Activated naive CD8-positive, alpha-beta T cell treated with anti-CD3 and anti-CD28 coated beads, Interleukin-2, amount 10 ng/mL, durations not matched to agents 7 days and 5 days (primary cell): ENCODE measurements around the gene RASAL2. TPM values are rescaled to one million over a fixed set of nuclear protein-coding genes. Genes with fewer than 3 reads are reported as not detected.
"Not testable (repeated sequence)": the region's sequence is repeated elsewhere in the genome, so short reads cannot be mapped to it uniquely, and the experiment has no call there.

Experiments used
- ATAC-seq: fragments of 150-1000 bp; cut with Tn5 transposase; one replicate; pipeline ENCODE4 v1.10.0; 2021; ENCODE audit warnings: low read depth, moderate library complexity
- POLR2A ChIA-PET: fragments of 350-600 bp; sonication (Branson Sonifier 250); formaldehyde crosslinking; loops from one replicate; lab custom pipeline; 2021; ENCODE audit warnings: antibody characterized with exemption; lab: Charles Lee
- DNase-seq: peaks from one replicate; pipeline ENCODE4 v3.0.0; 2021
- H3K27ac Mint-ChIP-seq: one replicate; pipeline ENCODE4 v1.8.0; 2022; ENCODE audit warnings: mild to moderate bottlenecking, mixed read lengths
- H3K27me3 Mint-ChIP-seq: one replicate; pipeline ENCODE4 v1.8.0; 2022; ENCODE audit warnings: mild to moderate bottlenecking, moderate library complexity, mixed read lengths
- H3K36me3 Mint-ChIP-seq: one replicate; pipeline ENCODE4 v1.8.0; 2021; ENCODE audit warnings: mild to moderate bottlenecking, mixed read lengths
- H3K4me1 Mint-ChIP-seq: one replicate; pipeline ENCODE4 v1.8.0; 2021; ENCODE audit warnings: mixed read lengths
- H3K4me3 Mint-ChIP-seq: one replicate; pipeline ENCODE4 v1.8.0; 2022; ENCODE audit warnings: mild to moderate bottlenecking, moderate library complexity, mixed read lengths
- H3K9me3 Mint-ChIP-seq: one replicate; pipeline ENCODE4 v1.8.0; 2021; ENCODE audit warnings: mixed read lengths
- total RNA-seq, 2 experiments: library from RNA; stranded (reverse); gene quantifications; one replicate each; pipeline ENCODE4 v1.2.3, GENCODE V29; 2021

Gene RASAL2
- total RNA-seq, 2 experiments from 2014 or later: 0.06 to 0.11 TPM

GRCh38 chr1:178253581-178253980, 159.7 kb downstream of the RASAL2 start:
- H3K36me3 Mint-ChIP-seq, H3K9me3 Mint-ChIP-seq, H3K27me3 Mint-ChIP-seq, H3K4me1 Mint-ChIP-seq, ATAC-seq, H3K27ac Mint-ChIP-seq, POLR2A ChIA-PET, DNase-seq, H3K4me3 Mint-ChIP-seq: not testable (repeated sequence)

GRCh38 chr1:178254433-178254832, 160.5 kb downstream of the RASAL2 start:
- H3K4me1 Mint-ChIP-seq: no peaks in the 10 kb centered on the region
- no peak overlapping the region for H3K27ac Mint-ChIP-seq
- no peaks in the 10 kb centered on the region for H3K36me3 Mint-ChIP-seq
- peaks cover 3% of the 10 kb centered on the region for H3K9me3 Mint-ChIP-seq
- DNase-seq: no peak
- H3K4me3 Mint-ChIP-seq: no peak overlapping the region
- POLR2A ChIA-PET: no interaction called here
- ATAC-seq: no peak
- H3K27me3 Mint-ChIP-seq: no peaks in the 10 kb centered on the region

- ATAC-seq (no peak), DNase-seq (no peak)
- H3K4me3 Mint-ChIP-seq: no peak overlapping the region
- H3K27me3 Mint-ChIP-seq: no peaks in the 10 kb centered on the region
- no peaks in the 10 kb centered on the region for H3K36me3 Mint-ChIP-seq
- no peaks in the 10 kb centered on the region for H3K4me1 Mint-ChIP-seq
- POLR2A ChIA-PET: no interaction called here
- H3K9me3 Mint-ChIP-seq: peaks cover 3% of the 10 kb centered on the region
- no peak overlapping the region for H3K27ac Mint-ChIP-seq
These were observed 164.6 kb downstream of the RASAL2 start for GRCh38 chr1:178258536-178258935.

- POLR2A ChIA-PET: no interaction called here
- Mint-ChIP-seq H3K4me3 (no peak overlapping the region), H3K4me1 (no peaks in the 10 kb centered on the region), H3K27ac (no peak overlapping the region), H3K36me3 (no peaks in the 10 kb centered on the region), H3K9me3 (peaks cover 1% of the 10 kb centered on the region), H3K27me3 (no peaks in the 10 kb centered on the region)
- ATAC-seq: no peak
- DNase-seq: no peak
These were observed 168.2 kb downstream of the RASAL2 start for GRCh38 chr1:178262120-178262500.

GRCh38 chr1:178263341-178263740, 169.4 kb downstream of the RASAL2 start:
- Mint-ChIP-seq H3K27me3 (no peaks in the 10 kb centered on the region), H3K36me3 (no peaks in the 10 kb centered on the region), H3K9me3 (peaks cover 1% of the 10 kb centered on the region), H3K4me3 (no peak overlapping the region), H3K27ac (no peak overlapping the region), H3K4me1 (no peaks in the 10 kb centered on the region)
- DNase-seq (no peak), ATAC-seq (no peak)
- POLR2A ChIA-PET: no interaction called here

GRCh38 chr1:178266113-178266512, 172.2 kb downstream of the RASAL2 start:
- no peak for ATAC-seq
- DNase-seq: no peak
- Mint-ChIP-seq H3K9me3 (peaks cover 1% of the 10 kb centered on the region), H3K27ac (no peak overlapping the region), H3K36me3 (no peaks in the 10 kb centered on the region), H3K27me3 (no peaks in the 10 kb centered on the region), H3K4me1 (no peaks in the 10 kb centered on the region), H3K4me3 (no peak overlapping the region)
- POLR2A ChIA-PET: no interaction called here

- no peaks in the 10 kb centered on the region for H3K27me3 Mint-ChIP-seq
- no peak overlapping the region for H3K27ac Mint-ChIP-seq
- DNase-seq (no peak), ATAC-seq (no peak)
- no peak overlapping the region for H3K4me3 Mint-ChIP-seq
- peaks cover 1% of the 10 kb centered on the region for H3K9me3 Mint-ChIP-seq
- no peaks in the 10 kb centered on the region for H3K36me3 Mint-ChIP-seq
- POLR2A ChIA-PET: no interaction called here
- H3K4me1 Mint-ChIP-seq: no peaks in the 10 kb centered on the region
These were observed 172.7 kb downstream of the RASAL2 start for GRCh38 chr1:178266619-178267066.

- H3K4me3 Mint-ChIP-seq: no peak overlapping the region
- H3K9me3 Mint-ChIP-seq: peaks cover 1% of the 10 kb centered on the region
- no peaks in the 10 kb centered on the region for H3K27me3 Mint-ChIP-seq
- H3K36me3 Mint-ChIP-seq: no peaks in the 10 kb centered on the region
- ATAC-seq: no peak
- POLR2A ChIA-PET: no interaction called here
- no peak overlapping the region for H3K27ac Mint-ChIP-seq
- H3K4me1 Mint-ChIP-seq: no peaks in the 10 kb centered on the region
- DNase-seq: no peak
These were observed 173.8 kb downstream of the RASAL2 start for GRCh38 chr1:178267646-178268094.

- H3K9me3 Mint-ChIP-seq: peaks cover 1% of the 10 kb centered on the region
- DNase-seq: no peak
- POLR2A ChIA-PET: no interaction called here
- no peak overlapping the region for H3K4me3 Mint-ChIP-seq
- no peaks in the 10 kb centered on the region for H3K27me3 Mint-ChIP-seq
- ATAC-seq: no peak
- H3K4me1 Mint-ChIP-seq: no peaks in the 10 kb centered on the region
- no peak overlapping the region for H3K27ac Mint-ChIP-seq
- no peaks in the 10 kb centered on the region for H3K36me3 Mint-ChIP-seq
These were observed 177.6 kb downstream of the RASAL2 start for GRCh38 chr1:178271471-178271870.

GRCh38 chr1:178273707-178274410, 180.0 kb downstream of the RASAL2 start:
- peaks cover under 1% of the 10 kb centered on the region for H3K9me3 Mint-ChIP-seq
- no peaks in the 10 kb centered on the region for H3K36me3 Mint-ChIP-seq
- H3K27me3 Mint-ChIP-seq: no peaks in the 10 kb centered on the region
- ATAC-seq (no peak), DNase-seq (no peak)
- H3K4me1 Mint-ChIP-seq: no peaks in the 10 kb centered on the region
- H3K27ac Mint-ChIP-seq: no peak overlapping the region
- no peak overlapping the region for H3K4me3 Mint-ChIP-seq
- POLR2A ChIA-PET: no interaction called here

- Mint-ChIP-seq H3K36me3 (no peaks in the 10 kb centered on the region), H3K4me1 (no peaks in the 10 kb centered on the region), H3K27me3 (no peaks in the 10 kb centered on the region), H3K27ac (no peak overlapping the region), H3K9me3 (no peaks in the 10 kb centered on the region), H3K4me3 (no peak overlapping the region)
- no peak for ATAC-seq
- POLR2A ChIA-PET: no interaction called here
- no peak for DNase-seq
These were observed 181.1 kb downstream of the RASAL2 start for GRCh38 chr1:178275049-178275448.

GRCh38 chr1:178275553-178275952, 181.6 kb downstream of the RASAL2 start:
- POLR2A ChIA-PET: no interaction called here
- Mint-ChIP-seq H3K9me3 (no peaks in the 10 kb centered on the region), H3K36me3 (no peaks in the 10 kb centered on the region), H3K4me3 (no peak overlapping the region), H3K27me3 (no peaks in the 10 kb centered on the region), H3K27ac (no peak overlapping the region), H3K4me1 (no peaks in the 10 kb centered on the region)
- ATAC-seq (no peak), DNase-seq (no peak)

- H3K9me3 Mint-ChIP-seq: no peaks in the 10 kb centered on the region
- no peak overlapping the region for H3K27ac Mint-ChIP-seq
- DNase-seq (no peak), ATAC-seq (no peak)
- POLR2A ChIA-PET: no interaction called here
- H3K4me3 Mint-ChIP-seq: no peak overlapping the region
- no peaks in the 10 kb centered on the region for H3K4me1 Mint-ChIP-seq
- no peaks in the 10 kb centered on the region for H3K27me3 Mint-ChIP-seq
- no peaks in the 10 kb centered on the region for H3K36me3 Mint-ChIP-seq
These were observed 184.1 kb downstream of the RASAL2 start for GRCh38 chr1:178277793-178278530.
